IMR-90 (cell line): ENCODE measurements around the gene MROH8. TPM values are rescaled to one million over a fixed set of nuclear protein-coding genes. Genes with fewer than 3 reads are reported as not detected.

Experiments used
- ATAC-seq: fragments of 200-7000 bp; cut with Tn5 transposase; 2 replicates; pipeline ENCODE4 v1.9.1; 2020; ENCODE audit warnings: low read depth, mild to moderate bottlenecking, moderate library complexity
- BruUV-seq: library from RNA; stranded (reverse); fragments of 400-500 nt; replicated peaks from 2 replicates; lab custom pipeline; 2021; lab: Mats Ljungman, UMichigan
- CTCF ChIA-PET: fragments of 300-600 bp; formaldehyde crosslinking; extraction: SDS; loops from one replicate; lab custom pipeline; 2021; ENCODE audit warnings: antibody characterized with exemption; lab: Yijun Ruan, JAX
- POLR2A ChIA-PET: fragments of 300-600 bp; sonication (Branson Sonifier 250); formaldehyde crosslinking; loops from one replicate; lab custom pipeline; 2022; ENCODE audit warnings: antibody characterized with exemption; ENCODE audit not compliant: unreplicated experiment; lab: Charles Lee
- DNase-seq: peaks from one replicate; pipeline ENCODE4 v3.0.0; 2013
- H2AFZ ChIP-seq: replicated peaks from 2 replicates; pipeline ENCODE3; 2013; ENCODE audit warnings: low read length, mild to moderate bottlenecking; ENCODE audit not compliant: poor library complexity
- H2AK5ac ChIP-seq: 2 replicates; pipeline ENCODE4 v1.6.1; 2013; ENCODE audit warnings: low read depth, low read length, inconsistent platforms
- H2AK9ac ChIP-seq: replicated peaks from 2 replicates; pipeline ENCODE3; 2013; ENCODE audit warnings: mild to moderate bottlenecking, low read depth, low read length, moderate library complexity; ENCODE audit not compliant: poor library complexity
- H2BK120ac ChIP-seq: 2 replicates; pipeline ENCODE4 v1.6.1; 2013; ENCODE audit warnings: low read depth, low read length, inconsistent platforms
- H2BK15ac ChIP-seq: 3 replicates; pipeline ENCODE4 v1.6.1; 2013; ENCODE audit warnings: low read depth, low read length, inconsistent platforms
- H2BK20ac ChIP-seq: 2 replicates; pipeline ENCODE4 v1.6.1; 2013; ENCODE audit warnings: low read depth, mild to moderate bottlenecking, inconsistent platforms, low read length, moderate library complexity
- H2BK5ac ChIP-seq: 2 replicates; pipeline ENCODE4 v1.6.1; 2013; ENCODE audit warnings: mild to moderate bottlenecking, low read depth, low read length, inconsistent platforms; ENCODE audit not compliant: poor library complexity, severe bottlenecking
- H3K14ac ChIP-seq: replicated peaks from 2 replicates; pipeline ENCODE4 v1.6.1; 2013; ENCODE audit warnings: low read depth, low read length, inconsistent platforms
- H3K18ac ChIP-seq: 2 replicates; pipeline ENCODE4 v1.6.1; 2013; ENCODE audit warnings: low read depth, low read length, control low read depth
- H3K23ac ChIP-seq: 2 replicates; pipeline ENCODE4 v1.6.1; 2013; ENCODE audit warnings: low read depth, low read length, inconsistent platforms
- H3K27ac ChIP-seq: 2 replicates; pipeline ENCODE4 v1.5.1; 2013; ENCODE audit warnings: mild to moderate bottlenecking, control low read depth, low read length; ENCODE audit not compliant: insufficient read depth
- H3K27me3 ChIP-seq: 2 replicates; pipeline ENCODE4 v1.6.1; 2013; ENCODE audit warnings: low read length; ENCODE audit not compliant: control insufficient read depth, insufficient read depth
- H3K36me3 ChIP-seq: 2 replicates; pipeline ENCODE4 v1.6.1; 2013; ENCODE audit warnings: low read length, mixed read lengths; ENCODE audit not compliant: control insufficient read depth, insufficient read depth
- H3K4ac ChIP-seq: 2 replicates; pipeline ENCODE4 v1.6.1; 2013; ENCODE audit warnings: low read depth, low read length, inconsistent platforms
- H3K4me1 ChIP-seq: 2 replicates; pipeline ENCODE4 v1.6.1; 2013; ENCODE audit warnings: low read length, mixed read lengths; ENCODE audit not compliant: control insufficient read depth, insufficient read depth
- H3K4me2 ChIP-seq: 2 replicates; pipeline ENCODE4 v1.6.1; 2013; ENCODE audit warnings: low read depth, mild to moderate bottlenecking, control low read depth, low read length, moderate library complexity
- H3K4me3 ChIP-seq: 2 replicates; pipeline ENCODE4 v1.5.1; 2013; ENCODE audit warnings: low read depth, mild to moderate bottlenecking, control low read depth, low read length, moderate library complexity; ENCODE audit not compliant: insufficient read depth
- H3K56ac ChIP-seq: 2 replicates; pipeline ENCODE4 v1.6.1; 2013; ENCODE audit warnings: low read length, inconsistent platforms; ENCODE audit not compliant: insufficient read depth; ENCODE audit errors: extremely low read depth
- H3K79me1 ChIP-seq, 2 experiments: 2 replicates each; pipeline ENCODE4 v1.6.1; 2013; ENCODE audit warnings: low read length in 2 of 2, inconsistent platforms in 1 of 2, low read depth in 1 of 2
- H3K9ac ChIP-seq: 2 replicates; pipeline ENCODE4 v1.6.1; 2013; ENCODE audit warnings: low read depth, low read length, control low read depth
- H3K9me1 ChIP-seq: 2 replicates; pipeline ENCODE4 v1.6.1; 2013; ENCODE audit warnings: low read length, inconsistent platforms; ENCODE audit not compliant: insufficient read depth
- H3K9me3 ChIP-seq: 2 replicates; pipeline ENCODE4 v1.6.1; 2013; ENCODE audit warnings: low read length; ENCODE audit not compliant: control insufficient read depth, insufficient read depth
- H4K20me1 ChIP-seq: 2 replicates; pipeline ENCODE4 v1.6.1; 2013; ENCODE audit warnings: low read length, inconsistent platforms; ENCODE audit not compliant: insufficient read depth
- H4K5ac ChIP-seq: 2 replicates; pipeline ENCODE4 v1.6.1; 2013; ENCODE audit warnings: mild to moderate bottlenecking, low read depth, low read length, control low read depth
- H4K8ac ChIP-seq, 2 experiments: 2 replicates each; pipeline ENCODE4 v1.6.1; 2013; ENCODE audit warnings: low read depth in 2 of 2, low read length in 2 of 2, control low read depth in 1 of 2, inconsistent platforms in 1 of 2
- H4K91ac ChIP-seq: 2 replicates; pipeline ENCODE4 v1.6.1; 2013; ENCODE audit warnings: low read depth, low read length, inconsistent platforms; ENCODE audit not compliant: insufficient read depth
- CHD1 ChIP-seq: IDR thresholded peaks from 2 replicates; pipeline ENCODE4 v1.6.1; 2012; ENCODE audit warnings: low read depth, low read length, improper control_type of control experiment
- FOS ChIP-seq: fragments of 150-350 bp; IDR thresholded peaks from 2 replicates; pipeline ENCODE4 v1.6.1; 2016; ENCODE audit warnings: low read depth, low read length
- MAFK ChIP-seq: IDR thresholded peaks from 2 replicates; pipeline ENCODE4 v1.6.1; 2012; ENCODE audit warnings: low read depth, low read length, improper control_type of control experiment
- MAZ ChIP-seq: IDR thresholded peaks from 2 replicates; pipeline ENCODE4 v1.6.1; 2012; ENCODE audit warnings: low read depth, mild to moderate bottlenecking, low read length, improper control_type of control experiment, moderate library complexity, borderline replicate concordance
- MXI1 ChIP-seq: IDR thresholded peaks from 2 replicates; pipeline ENCODE4 v1.6.1; 2012; ENCODE audit warnings: low read depth, mild to moderate bottlenecking, low read length, moderate library complexity, borderline replicate concordance
- NFE2L2 ChIP-seq: fragments of 150-350 bp; IDR thresholded peaks from 2 replicates; pipeline ENCODE4 v1.6.1; 2016; ENCODE audit warnings: low read depth, mild to moderate bottlenecking, low read length
- POLR2A ChIP-seq: IDR thresholded peaks from 2 replicates; pipeline ENCODE4 v1.6.1; 2012; ENCODE audit warnings: mild to moderate bottlenecking, low read depth, low read length
- RAD21 ChIP-seq: IDR thresholded peaks from 2 replicates; pipeline ENCODE4 v1.6.1; 2012; ENCODE audit warnings: low read length, improper control_type of control experiment
- RFX5 ChIP-seq: IDR thresholded peaks from 2 replicates; pipeline ENCODE4 v1.8.0; 2012; ENCODE audit warnings: low read depth, mild to moderate bottlenecking, low read length, moderate library complexity
- SMC3 ChIP-seq: fragments of 150-350 bp; IDR thresholded peaks from 2 replicates; pipeline ENCODE4 v1.6.1; 2016; ENCODE audit warnings: low read depth, mild to moderate bottlenecking, antibody characterized with exemption, low read length, moderate library complexity
- WGBS, 2 experiments: methylation state at CpG; one replicate each; pipeline versions ENCODE4 v1.1.5 to v1.1.7; 2013; ENCODE audit warnings: missing lambda C conversion rate in 2 of 2; ENCODE audit not compliant: insufficient read length in 1 of 2; ENCODE audit errors: extremely low coverage in 2 of 2; 5-methylcytosine and 5-hydroxymethylcytosine counted together
- dilution Hi-C: fragments of 300-500 bp; cut with HindIII; formaldehyde crosslinking; loops from one replicate; pipeline ENCODE4 v1.14.3; 2018; ENCODE audit warnings: low sequenced_read_pairs; ENCODE audit not compliant: unreplicated experiment
- in situ Hi-C: fragments of 300-500 bp; cut with MboI; formaldehyde crosslinking; loops from 3 replicates; pipeline ENCODE4 v1.14.3; 2019; ENCODE audit warnings: low sequenced_read_pairs, inconsistent platforms, mixed read lengths
- intact Hi-C: fragments of 100-400 bp; cut with micrococcal nuclease; formaldehyde crosslinking; loops from 2 replicates; pipeline ENCODE4 v1.10.0; 2022
- polyA plus RNA-seq, 3 experiments: library from polyadenylated mRNA; depleted of rRNA; stranded (reverse); fragments of >200 nt; gene quantifications; 2 replicates each; pipeline ENCODE4 v1.2.3, GENCODE V29; 2012; ENCODE audit warnings: low replicate concordance in 1 of 3
- total RNA-seq: library from RNA; depleted of rRNA; stranded (reverse); fragments of >200 nt; gene quantifications from 2 replicates; pipeline ENCODE4 v1.2.3, GENCODE V29; 2012
- TF ChIP-seq, protein P1 (sequence below): fragments of 150-350 bp; IDR thresholded peaks from 2 replicates; pipeline ENCODE4 v1.6.1; 2016; ENCODE audit warnings: low read depth, mild to moderate bottlenecking, low read length, moderate library complexity, borderline replicate concordance
- TF ChIP-seq, protein P2 (sequence below): fragments of 150-350 bp; IDR thresholded peaks from 2 replicates; pipeline ENCODE4 v1.6.1; 2017; ENCODE audit warnings: mild to moderate bottlenecking, antibody characterized with exemption, low read length, low read depth
- TF ChIP-seq, protein P3 (sequence below): conservative IDR thresholded peaks from 2 replicates; pipeline ENCODE4 v1.5.1; 2012; ENCODE audit warnings: mild to moderate bottlenecking, low read depth, low read length, improper control_type of control experiment

The MROH8 gene
- total and polyA plus RNA-seq, 2 of the 4 experiments (the other 2 are of a cell fraction): 1.3 to 1.8 TPM

DNA sequence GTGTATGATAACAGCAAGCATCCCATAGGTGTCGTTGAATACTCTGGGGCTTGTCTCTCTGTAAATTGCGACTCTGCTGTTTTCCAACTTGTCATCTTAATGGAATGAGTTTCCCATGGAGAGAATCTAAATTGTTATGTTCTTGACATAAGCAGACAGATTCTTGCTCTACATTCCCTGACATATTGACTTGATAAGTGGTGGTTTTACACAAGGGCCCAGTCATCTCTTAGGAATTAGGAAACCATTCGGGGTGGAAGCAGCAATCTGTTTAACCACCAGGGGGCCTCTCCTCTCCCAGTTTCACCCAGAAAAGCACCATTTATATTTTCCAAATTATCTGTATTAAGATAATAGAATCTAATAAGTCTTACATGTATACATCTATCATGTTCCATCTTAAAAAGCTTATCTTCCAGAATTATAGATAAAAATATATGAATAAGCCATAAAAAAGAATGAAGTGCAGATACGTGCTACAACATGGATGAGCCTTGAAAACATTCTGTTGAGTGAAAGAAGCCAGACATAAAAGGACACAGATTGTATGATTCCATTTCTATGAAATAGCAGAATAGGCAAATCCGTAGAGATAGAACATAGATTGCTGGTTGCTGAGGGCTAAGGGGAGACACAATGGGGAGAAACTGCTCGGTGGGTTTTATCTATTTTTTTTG, 23.1 kb upstream of the MROH8 start:
- Histone ChIP-seq H2BK5ac (peak overlapping the region; percentile 77), H3K9me3 (no peaks in the 10 kb centered on the region), H3K4me1 (peaks cover 3% of the 10 kb centered on the region), H2BK15ac (no peak overlapping the region), H3K4me3 (no peak overlapping the region; the same call in 1 of the 2 replicates), H3K27me3 (no peaks in the 10 kb centered on the region), H3K27ac (peak overlapping the region; percentile 5; the same call in 1 of the 2 replicates), H2AK9ac (no peak overlapping the region), H3K4me2 (peak overlapping the region; percentile 60), H3K79me1 (peaks cover 55 to 64% of the 10 kb centered on the region in 2 experiments), H3K36me3 (peaks cover 42% of the 10 kb centered on the region), H3K23ac (no peak overlapping the region), H4K8ac (peak overlapping the region in 1 of 2 experiments; percentile 41; a peak in 1 of 4 replicates), H3K18ac (peak overlapping the region; percentile 55; the same call in 1 of the 2 replicates), H2BK20ac (peak overlapping the region; percentile 73; the same call in 1 of the 2 replicates), H4K91ac (peak overlapping the region; percentile 37; the same call in 1 of the 2 replicates), H3K14ac (peak overlapping the region; percentile 33; the same call in 1 of the 2 replicates), H3K9me1 (peaks cover 30% of the 10 kb centered on the region), H2AK5ac (peak overlapping the region; percentile 77; the same call in 1 of the 2 replicates), H3K4ac (peak overlapping the region; percentile 65), H4K20me1 (peaks cover 39% of the 10 kb centered on the region), H3K9ac (no peak overlapping the region), H3K56ac (peak overlapping the region; percentile 32; the same call in 1 of the 2 replicates), H4K5ac (no peak overlapping the region), H2AFZ (no peak overlapping the region), H2BK120ac (peak overlapping the region; percentile 83)
- no CpG with 5 or more reads among the region's 6 CpGs for WGBS, 2 experiments
- dilution Hi-C loops (no loop called here), intact Hi-C loops (loop anchor here (1.0 kb wide), 1 partner anchor 332 kb away; no protein-coding TSS in a partner anchor), in situ Hi-C loops (loop anchor here (10.0 kb wide), 1 partner anchor 182 kb away; no protein-coding TSS in a partner anchor)
- no TSS peak for BruUV-seq
- ChIA-PET CTCF (no interaction called here), POLR2A (no interaction called here)
- DNase-seq (peak; percentile 98), ATAC-seq (peak; percentile 96)
- TF ChIP-seq FOS (peak; percentile 83; the same call in 1 of the 2 replicates), MAFK (peak; percentile 24; the same call in 1 of the 2 replicates), CHD1 (0 out of 2 replicates have a peak, but pooled peaks have one; percentile 31), RFX5 (no peak), POLR2A (no peak), MXI1 (0 out of 2 replicates have a peak, but pooled peaks have one; percentile 29), SMC3 (peak; percentile 66), RAD21 (peak; percentile 47), NFE2L2 (no peak), MAZ (no peak)
- TF ChIP-seq, protein P1, sequence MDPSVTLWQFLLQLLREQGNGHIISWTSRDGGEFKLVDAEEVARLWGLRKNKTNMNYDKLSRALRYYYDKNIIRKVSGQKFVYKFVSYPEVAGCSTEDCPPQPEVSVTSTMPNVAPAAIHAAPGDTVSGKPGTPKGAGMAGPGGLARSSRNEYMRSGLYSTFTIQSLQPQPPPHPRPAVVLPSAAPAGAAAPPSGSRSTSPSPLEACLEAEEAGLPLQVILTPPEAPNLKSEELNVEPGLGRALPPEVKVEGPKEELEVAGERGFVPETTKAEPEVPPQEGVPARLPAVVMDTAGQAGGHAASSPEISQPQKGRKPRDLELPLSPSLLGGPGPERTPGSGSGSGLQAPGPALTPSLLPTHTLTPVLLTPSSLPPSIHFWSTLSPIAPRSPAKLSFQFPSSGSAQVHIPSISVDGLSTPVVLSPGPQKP: no peak
- TF ChIP-seq, protein P2, sequence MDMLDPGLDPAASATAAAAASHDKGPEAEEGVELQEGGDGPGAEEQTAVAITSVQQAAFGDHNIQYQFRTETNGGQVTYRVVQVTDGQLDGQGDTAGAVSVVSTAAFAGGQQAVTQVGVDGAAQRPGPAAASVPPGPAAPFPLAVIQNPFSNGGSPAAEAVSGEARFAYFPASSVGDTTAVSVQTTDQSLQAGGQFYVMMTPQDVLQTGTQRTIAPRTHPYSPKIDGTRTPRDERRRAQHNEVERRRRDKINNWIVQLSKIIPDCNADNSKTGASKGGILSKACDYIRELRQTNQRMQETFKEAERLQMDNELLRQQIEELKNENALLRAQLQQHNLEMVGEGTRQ: no peak
- TF ChIP-seq, protein P3, sequence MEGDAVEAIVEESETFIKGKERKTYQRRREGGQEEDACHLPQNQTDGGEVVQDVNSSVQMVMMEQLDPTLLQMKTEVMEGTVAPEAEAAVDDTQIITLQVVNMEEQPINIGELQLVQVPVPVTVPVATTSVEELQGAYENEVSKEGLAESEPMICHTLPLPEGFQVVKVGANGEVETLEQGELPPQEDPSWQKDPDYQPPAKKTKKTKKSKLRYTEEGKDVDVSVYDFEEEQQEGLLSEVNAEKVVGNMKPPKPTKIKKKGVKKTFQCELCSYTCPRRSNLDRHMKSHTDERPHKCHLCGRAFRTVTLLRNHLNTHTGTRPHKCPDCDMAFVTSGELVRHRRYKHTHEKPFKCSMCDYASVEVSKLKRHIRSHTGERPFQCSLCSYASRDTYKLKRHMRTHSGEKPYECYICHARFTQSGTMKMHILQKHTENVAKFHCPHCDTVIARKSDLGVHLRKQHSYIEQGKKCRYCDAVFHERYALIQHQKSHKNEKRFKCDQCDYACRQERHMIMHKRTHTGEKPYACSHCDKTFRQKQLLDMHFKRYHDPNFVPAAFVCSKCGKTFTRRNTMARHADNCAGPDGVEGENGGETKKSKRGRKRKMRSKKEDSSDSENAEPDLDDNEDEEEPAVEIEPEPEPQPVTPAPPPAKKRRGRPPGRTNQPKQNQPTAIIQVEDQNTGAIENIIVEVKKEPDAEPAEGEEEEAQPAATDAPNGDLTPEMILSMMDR: peak; percentile 97
